ENCODE results near the gene ARHGAP31. TPM values are rescaled to one million over a fixed set of nuclear protein-coding genes. Genes with fewer than 3 reads are reported as not detected.

ARHGAP31 gene
- polyA plus RNA-seq, 4 donors: 11.1 to 15.3 (median 12.7) TPM

DNA sequence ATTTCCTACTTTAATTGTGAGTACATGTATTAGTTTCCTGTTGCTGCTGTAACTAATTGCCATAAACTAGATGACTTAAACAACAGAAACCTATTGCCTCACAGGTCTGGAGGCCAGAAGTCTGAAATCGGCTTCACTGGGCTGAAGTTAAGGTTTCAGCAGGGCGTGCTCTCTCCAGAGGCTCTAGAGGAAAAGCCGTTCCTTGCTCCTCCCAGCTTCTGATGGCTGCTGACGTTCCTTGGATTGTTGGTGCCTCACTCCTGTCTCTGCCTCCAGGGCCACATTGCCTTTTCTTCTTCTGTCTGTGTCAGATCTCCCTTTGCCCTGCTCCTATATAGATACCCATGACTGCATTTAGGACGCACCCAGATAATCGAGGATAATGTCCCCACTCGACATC lies 80.9 kb downstream of the ARHGAP31 start:
- no peak for DNase-seq (ENCODE audit: low read depth in 4 of 4, low spot score in 3 of 4)

DNA sequence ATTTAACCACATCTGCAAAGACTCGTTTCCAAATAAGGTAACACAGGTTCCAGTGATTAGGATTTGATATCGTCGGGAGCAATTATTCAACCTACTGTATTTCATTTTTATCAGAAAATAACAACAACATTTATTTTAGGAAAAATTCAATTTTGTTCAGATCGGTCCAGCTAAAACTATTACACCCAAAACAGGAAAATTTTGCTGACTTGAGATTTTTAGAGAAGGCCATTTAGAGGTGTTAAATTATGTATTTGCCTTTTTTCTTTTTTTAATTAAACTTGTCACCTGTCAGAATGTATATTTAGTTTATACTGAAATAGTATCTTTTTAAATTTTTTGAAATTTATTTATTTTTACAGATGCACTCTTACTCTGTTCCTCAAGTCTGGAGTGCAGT lies 81.3 kb downstream of the ARHGAP31 start:
- DNase-seq (ENCODE audit: low read depth in 4 of 4, low spot score in 3 of 4): no peak

DNA sequence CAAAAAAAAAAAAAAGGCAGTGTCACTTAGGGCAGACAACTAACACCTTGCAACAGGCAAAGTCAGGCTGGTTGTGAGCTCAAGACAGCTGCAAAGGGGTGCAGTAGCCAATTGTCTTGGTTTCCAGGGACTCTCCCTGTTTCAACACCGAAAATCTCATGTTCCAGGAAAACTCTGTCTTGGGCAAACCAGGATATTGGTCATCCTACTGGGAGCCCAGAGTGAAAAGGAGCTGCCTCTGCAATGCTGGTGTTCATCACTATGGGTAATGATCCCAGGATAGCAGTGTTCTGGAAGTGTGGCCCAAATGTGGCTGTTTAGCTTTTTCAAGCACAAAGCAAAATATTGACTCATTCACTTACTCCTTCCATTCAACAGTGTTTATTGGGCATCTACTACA lies 82.6 kb downstream of the ARHGAP31 start:
- DNase-seq (ENCODE audit: low read depth in 4 of 4, low spot score in 3 of 4): no peak

DNA sequence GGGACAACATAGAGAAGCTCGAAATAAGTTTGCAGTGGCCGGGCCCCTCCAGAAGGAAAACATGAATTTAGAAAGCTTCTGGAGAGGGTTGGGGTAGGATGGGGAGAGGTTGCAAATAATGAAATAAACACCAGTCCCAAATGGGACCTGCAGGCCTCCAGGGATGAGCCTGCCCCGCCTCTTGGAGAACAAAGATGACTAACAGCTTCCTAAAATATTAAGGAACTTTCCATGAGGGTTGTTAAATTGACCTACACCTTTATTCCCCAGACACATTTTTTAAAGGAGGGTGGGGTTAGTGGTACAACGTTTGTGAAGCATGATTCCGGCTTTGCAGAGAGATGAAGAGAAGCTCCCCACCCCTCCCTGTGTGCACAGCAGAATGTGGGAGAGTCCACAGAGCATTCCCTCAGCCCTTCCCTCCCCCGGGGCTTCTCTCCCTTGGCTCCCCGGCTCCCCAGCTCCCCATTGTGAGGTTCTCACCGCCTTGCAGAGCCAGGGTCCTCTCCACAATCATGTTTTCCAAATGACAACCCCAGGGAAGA lies 84.1 kb downstream of the ARHGAP31 start:
- DNase-seq (ENCODE audit: low read depth in 4 of 4, low spot score in 3 of 4): no peak

DNA sequence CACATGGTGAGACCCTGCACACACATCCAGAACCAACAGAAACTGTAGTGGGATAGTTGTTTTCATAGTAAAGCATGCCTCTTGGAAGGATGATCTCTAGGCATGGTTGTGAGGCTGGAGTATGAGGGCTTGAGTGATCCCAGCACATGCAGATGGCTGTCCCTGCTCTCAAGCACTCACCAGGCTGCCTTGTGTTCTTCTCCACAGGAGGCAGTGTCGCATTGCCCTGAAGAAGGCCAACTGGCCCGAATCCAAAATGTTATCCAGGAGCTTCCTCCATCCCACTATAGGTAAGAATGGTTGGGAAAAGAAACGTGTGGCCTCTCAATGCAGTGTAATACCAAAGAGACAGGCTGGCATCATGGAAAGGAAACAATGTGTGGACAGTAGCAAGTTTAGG lies 86.5 kb downstream of the ARHGAP31 start:
- DNase-seq (ENCODE audit: low read depth in 4 of 4, low spot score in 3 of 4): no peak

DNA sequence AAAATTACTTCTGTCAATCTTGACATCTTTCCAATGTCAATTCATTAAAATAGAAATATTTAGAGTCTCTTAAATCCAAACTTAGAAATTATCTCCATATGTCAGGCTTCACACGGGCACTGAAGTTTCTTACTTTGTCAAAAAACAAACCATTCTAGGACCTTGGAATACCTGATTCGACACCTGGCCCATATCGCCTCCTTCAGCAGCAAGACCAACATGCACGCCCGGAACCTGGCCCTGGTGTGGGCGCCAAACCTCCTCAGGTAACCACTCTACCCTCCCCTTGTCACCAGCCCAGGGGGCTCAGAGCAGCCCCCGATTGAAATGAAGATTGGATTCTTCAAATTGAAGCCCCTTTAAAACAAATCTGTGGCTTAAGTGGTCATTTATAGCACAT lies 88.0 kb downstream of the ARHGAP31 start:
- DNase-seq (ENCODE audit: low read depth in 4 of 4, low spot score in 3 of 4): no peak

DNA sequence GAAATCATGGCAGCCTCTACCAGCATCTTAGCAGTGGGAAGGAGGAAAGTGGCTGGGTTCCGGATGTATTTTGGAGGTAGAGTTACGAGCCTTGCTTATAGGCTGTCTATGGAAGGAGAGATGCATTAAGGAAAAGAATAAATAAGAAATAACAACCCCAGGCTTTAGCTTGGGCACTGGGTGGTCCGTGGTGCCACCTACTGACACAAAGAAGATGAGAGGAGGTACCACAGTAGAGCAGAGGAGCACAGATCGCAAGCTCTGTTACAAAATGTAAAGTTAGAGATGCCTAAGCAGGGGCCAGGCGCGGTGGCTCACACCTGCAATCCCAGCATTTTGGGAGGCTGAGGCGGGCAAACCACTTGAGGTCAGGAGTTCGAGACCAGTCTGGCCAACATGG lies 94.4 kb downstream of the ARHGAP31 start:
- DNase-seq (ENCODE audit: low read depth in 4 of 4, low spot score in 3 of 4): no peak

DNA sequence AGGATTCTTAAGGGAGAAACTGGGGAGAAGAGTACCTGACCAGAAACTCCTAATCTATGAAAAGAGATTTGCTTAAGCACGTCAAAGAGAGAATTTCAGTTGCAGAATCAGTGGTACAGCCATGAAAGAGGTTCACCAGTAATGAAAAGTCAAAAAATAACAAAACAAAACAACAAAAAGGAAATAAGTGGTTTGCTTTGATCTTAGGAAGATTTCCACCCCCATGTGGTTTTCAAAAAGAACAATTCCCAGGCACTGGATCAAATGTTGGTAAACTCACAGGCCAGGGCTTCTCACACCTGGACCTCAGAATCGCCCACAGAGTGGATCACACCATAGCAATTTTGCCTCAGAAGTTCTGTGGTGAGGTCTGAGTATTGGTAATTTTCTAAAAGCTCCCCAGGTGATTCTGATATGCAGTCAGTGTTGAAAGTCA lies 101.8 kb downstream of the ARHGAP31 start:
- DNase-seq (ENCODE audit: low read depth in 4 of 4, low spot score in 3 of 4): no peak

DNA sequence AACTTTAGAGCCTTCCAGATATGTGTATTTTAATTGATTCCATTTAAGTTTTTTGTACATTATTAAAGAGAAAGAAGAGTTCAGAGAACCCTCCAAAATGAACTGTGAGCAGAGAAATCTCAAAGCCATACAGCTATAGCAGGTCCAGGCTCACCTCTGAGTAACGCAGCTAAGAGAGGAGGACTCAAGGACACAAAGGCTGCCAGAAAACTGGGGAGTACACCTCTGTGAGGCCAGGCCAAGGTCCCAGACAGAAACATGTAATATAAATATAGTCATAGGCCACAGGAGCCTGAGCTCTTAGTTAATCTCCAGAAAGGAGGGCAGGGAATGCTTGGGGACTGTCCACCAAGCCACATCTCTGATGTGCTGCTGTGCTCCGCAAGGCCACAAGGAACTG lies 102.7 kb downstream of the ARHGAP31 start:
- no peak for DNase-seq (ENCODE audit: low read depth in 4 of 4, low spot score in 3 of 4)

DNA sequence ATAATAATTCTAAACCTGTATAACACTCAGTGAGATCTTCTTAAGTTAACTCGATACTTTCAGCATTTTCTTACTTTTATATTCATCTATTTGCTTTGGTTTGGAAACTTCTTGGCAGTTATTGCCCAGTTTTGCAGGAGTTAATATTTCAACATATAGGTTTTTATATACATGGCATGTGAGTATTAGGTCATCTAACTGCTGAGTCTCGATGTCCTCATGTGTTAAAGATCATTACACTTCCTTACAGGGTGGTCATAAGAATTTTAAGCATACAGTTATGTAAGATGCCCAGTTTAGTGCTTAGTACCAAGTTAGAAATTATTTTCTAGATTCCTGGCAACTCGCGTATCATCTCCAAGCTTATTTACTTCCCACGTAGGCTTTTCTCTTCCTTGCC lies 106.3 kb downstream of the ARHGAP31 start:
- no peak for DNase-seq (ENCODE audit: low read depth in 4 of 4, low spot score in 3 of 4)

DNA sequence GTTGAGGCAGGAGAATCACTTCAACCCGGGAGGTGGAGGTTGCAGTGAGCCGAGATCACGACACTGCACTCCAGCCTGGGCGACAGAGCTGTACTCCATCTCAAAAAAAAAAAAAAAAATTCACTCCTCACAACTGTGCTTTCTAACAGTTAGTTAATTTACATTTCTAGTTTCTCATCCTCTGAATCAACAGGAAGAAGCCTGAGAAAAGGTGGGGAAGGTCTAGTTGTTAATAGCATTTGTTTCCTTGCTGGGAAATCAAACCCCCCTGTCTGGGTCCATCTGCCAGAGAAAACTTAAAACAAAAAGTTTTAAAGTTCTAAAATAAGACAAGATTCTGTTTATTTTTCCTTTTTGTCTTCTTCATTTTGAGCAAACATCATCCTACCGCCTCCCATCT lies 106.9 kb downstream of the ARHGAP31 start:
- no peak for DNase-seq (ENCODE audit: low read depth in 4 of 4, low spot score in 3 of 4)

DNA sequence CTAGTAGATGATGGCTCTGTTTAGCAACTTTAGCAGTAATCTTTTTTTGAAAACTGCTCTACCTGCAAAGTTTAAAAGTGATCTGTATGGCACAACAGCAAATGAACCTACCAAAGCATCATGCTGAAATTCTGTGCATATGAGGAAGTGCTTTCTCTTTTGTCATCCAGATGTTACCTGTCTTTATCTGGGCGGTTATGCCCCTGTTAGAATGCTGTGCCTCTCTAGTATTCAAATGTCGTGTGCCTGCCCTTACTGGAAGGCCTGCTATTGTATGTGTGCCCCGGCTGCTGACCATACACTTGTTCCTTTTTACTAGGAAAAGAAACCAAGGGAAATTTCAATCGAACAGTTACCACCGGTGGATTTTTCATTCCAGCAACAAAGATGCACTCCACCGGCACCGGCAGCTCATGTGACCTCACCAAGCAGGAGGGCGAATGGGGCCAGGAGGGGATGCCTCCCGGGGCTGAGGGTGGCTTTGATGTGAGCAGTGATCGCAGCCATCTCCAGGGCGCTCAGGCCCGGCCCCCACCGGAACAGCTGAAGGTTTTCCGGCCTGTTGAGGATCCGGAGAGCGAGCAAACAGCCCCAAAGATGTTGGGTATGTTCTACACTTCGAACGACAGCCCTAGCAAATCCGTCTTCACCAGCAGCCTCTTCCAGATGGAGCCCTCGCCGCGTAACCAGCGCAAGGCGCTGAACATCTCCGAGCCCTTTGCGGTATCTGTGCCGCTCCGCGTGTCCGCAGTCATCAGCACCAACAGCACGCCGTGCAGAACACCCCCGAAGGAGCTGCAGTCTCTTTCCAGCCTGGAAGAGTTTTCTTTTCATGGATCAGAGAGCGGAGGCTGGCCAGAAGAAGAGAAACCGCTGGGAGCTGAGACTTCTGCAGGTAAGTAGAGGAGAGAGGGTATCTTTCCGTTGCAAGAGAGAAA lies 107.6 kb downstream of the ARHGAP31 start:
- no peak for DNase-seq (ENCODE audit: low read depth in 4 of 4, low spot score in 3 of 4)

DNA sequence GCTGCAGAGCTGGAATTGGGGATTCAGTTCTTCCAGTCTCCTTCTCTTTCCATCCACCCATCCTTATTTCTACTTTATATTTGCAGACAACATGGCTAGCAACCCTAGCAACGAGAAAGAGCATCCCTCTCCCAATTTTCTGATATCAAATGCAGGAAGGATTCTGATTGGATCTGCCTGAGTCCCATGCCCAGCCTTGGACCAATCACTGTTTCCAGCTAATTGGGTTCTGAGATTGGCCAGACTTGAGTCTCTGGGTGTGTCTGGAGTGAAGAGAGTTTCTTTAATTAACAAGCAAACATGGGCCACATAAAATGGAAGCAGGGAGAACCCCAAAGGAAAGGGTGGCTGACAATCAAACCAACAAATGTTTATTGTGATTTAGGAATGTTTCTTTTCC lies 108.6 kb downstream of the ARHGAP31 start:
- DNase-seq (ENCODE audit: low read depth in 4 of 4, low spot score in 3 of 4): no peak

DNA sequence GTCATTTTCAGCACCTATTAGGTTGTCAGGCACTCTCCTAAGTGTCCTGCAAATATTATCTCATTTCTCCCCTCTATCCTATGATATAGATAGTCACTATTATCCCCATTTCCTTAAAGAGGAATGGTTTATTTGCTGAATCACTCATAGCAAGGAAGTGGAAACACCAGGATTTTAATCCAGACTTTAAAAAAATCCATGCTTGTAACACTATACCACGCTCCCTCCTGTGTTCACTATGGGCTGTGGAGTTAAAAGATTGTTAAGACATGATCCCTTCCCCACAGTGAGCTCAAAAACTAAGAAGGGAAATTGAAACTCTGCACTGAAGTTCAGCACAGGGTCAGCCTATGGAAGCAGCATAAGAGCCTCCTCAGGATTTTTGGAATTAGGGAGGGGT lies 109.0 kb downstream of the ARHGAP31 start:
- DNase-seq (ENCODE audit: low read depth in 4 of 4, low spot score in 3 of 4): no peak

DNA sequence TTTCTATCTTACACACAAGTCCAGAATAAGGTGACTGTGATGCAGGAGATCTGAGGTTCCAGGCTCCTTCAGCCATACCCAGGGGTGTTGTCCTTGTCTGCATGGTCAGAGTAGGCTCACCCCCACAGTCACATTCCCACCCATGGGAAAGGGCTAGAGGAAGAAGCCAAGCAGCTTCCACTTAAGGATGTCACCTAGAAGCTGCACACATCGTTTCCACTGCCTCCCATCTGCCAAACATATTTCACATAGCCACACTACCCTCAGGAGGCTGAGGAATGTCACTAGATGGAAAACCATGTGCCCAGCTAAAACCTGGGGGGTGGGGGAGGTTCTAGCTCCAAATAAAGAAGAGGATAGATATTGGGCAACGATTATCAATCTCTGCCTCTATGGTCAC lies 111.1 kb downstream of the ARHGAP31 start:
- DNase-seq (ENCODE audit: low read depth in 4 of 4, low spot score in 3 of 4): no peak

DNA sequence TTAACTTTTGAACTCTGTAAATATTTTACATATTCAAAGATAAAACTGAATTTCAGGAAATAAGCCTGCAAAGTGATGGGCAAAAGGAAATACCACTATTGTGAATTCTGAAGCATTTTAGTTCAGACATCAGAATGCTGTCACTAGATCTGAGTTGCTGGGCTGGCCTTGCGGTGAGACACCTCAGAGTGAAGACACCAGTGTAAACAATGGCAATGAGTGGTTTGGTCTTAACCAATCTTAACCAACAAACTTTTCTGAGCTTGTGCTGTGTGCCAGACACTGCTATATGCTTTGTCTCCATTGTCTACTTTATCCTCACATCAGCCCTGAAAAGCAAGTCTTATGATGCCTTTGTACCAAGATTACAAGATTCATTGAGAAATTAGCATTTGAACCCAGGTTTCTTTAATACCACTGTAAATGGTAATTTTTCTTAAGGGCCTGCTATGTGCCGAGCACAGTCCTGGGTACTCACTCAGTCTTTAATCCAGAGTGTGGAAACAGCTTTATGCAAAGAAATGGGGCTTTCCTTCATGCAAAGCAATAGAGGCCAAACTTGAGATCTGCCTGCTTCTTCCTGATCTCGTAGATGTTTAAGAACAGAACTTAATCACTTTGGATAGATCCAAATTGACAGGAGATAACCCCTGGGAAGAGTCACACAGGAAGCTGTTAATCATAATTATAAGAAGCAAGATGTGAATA lies 114.2 kb downstream of the ARHGAP31 start:
- no peak for DNase-seq (ENCODE audit: low read depth in 4 of 4, low spot score in 3 of 4)

DNA sequence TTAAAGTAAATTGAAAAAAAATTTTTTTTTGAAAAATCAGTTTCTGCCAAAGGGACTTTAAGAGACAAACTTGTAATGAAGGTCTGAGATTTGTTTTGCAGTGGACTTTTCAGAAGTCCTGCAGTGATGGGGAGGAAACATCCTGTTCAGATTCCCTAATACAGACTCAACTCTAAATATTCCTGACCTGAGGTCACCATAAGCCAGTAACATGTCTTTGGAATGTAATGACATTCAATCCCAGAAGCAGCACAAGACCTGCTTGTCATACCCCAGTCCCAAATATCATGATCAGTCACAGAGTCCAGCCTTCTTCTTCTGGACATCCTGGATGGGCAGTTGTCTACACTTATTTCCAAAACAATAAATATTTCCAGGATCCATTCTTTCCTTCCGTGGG lies 115.7 kb downstream of the ARHGAP31 start:
- no peak for DNase-seq (ENCODE audit: low read depth in 4 of 4, low spot score in 3 of 4)

DNA sequence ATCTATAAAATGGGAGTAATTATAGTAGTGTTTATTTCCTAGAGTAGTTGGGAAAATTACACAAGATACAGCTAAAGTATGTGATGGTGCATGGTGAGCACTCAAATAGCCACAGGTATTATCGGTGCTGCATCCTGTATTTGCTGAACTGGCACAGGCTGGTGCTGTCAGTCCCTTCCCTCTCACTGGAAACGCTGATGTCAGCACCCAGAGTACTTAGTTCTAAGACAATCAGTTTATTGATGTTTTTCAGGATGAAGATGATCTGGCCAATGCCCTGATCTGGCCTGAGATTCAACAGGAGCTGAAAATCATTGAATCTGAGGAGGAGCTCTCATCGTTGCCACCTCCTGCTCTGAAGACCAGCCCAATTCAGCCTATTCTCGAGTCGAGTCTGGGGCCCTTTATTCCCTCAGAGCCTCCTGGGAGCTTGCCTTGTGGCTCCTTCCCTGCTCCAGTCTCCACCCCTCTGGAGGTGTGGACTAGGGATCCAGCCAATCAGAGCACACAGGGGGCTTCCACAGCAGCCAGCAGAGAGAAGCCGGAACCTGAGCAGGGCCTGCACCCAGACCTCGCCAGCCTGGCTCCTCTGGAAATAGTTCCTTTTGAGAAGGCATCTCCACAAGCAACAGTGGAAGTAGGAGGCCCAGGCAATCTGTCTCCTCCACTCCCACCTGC lies 119.6 kb downstream of the ARHGAP31 start:
- no peak for DNase-seq (ENCODE audit: low read depth in 4 of 4, low spot score in 3 of 4)

DNA sequence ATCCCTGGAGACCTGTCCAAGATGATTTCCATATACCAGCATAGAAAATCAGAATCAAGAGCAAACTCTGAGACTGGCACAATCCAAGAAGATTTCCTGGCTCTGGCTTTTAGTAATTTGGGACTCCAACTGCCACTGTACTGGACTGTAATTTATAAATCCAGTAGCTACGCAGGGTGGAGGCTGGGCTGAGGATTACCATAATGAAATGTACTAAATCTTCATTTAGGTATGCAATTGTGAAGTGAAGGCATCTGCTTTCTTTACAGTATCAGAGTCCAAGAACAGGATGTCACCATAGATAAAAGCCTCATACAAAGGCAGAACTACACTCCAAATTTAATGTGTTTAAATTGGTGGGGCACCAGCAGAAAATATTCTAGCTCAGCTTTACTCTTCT lies 122.7 kb downstream of the ARHGAP31 start:
- no peak for DNase-seq (ENCODE audit: low read depth in 4 of 4, low spot score in 3 of 4)

DNA sequence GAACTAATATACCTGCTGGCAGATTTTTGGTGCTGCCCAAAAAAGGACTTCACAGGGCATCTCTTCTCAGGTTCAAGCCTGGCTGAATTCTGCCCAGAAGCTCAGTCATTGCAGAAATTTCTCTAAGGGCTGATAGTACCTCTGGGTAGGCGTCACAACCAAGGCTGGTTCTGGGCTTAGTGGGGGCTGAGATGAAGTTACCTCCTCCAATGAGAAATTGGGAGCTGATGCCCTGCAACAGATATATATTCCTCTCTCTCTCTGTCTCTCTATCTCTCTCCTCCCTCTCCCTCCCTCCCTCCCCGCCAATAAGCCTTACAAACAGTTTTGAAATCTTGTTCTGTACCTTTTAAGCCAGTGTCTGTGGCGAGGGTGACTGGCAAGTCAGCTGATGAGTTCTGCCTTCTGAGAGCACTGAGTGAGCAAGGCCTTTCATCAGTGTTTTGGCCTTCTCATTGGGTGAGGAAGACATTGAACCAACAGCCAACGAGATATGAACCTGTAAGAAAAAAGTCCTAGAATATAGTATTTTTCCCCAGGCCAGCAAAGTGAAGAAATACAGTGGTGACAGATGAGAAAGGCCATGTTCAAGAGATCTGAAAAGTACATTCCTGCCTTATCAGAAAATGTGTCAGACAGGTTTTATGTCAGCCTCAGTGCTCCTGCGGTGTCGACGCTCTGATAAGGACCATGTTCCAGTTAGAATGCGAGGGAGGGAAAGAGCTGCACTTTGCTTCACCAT lies 123.8 kb downstream of the ARHGAP31 start:
- DNase-seq (ENCODE audit: low read depth in 4 of 4, low spot score in 3 of 4): no peak
